ENCODE measurements around the gene WNT9A.

The WNT9A gene

GRCh38 chr1:227924168-227924832 is 23.4 kb downstream of the WNT9A start:
- DNase-seq: no peak

DNA sequence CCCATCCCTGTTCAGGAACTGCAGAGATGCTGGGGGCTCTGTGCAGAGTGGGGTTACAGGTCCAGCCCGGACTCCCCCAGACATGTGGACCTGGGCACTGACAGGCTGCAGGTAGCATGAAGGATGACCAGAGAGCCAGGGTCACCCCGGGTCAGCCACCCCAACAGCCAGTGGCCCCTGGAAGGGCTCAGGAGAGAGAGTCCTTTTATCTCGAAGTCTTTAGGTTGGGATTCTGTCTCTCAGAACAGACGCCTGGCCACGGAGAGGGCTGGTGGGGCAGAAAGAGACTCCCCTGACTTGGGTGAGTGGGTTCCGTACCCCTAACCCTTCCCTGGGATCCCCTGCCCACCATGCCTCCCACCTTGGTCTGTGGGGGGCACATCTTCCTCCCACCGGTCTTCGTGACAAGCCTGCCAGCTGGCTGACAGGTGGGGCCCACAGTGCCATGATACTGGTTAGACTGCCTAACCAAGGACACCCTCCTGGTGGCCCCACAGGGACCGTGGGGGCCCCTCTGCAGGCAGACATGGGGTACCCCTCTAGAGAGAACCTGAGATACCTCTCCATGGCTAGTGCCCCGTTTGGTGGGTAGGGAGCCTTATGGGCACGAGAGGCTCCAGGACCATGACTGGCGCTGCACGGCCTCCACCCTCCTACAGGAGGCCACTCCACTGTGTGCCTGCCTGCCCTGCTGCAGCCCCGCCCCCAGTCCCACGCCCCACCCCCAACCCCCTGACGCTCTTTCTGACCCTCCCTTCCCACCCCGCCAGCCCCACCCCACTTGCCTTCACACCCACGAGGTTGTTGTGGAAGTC is 24.2 kb downstream of the WNT9A start:
- no peak for DNase-seq

GRCh38 chr1:227922501-227923352 is 25.0 kb downstream of the WNT9A start:
- no peak for DNase-seq

DNA sequence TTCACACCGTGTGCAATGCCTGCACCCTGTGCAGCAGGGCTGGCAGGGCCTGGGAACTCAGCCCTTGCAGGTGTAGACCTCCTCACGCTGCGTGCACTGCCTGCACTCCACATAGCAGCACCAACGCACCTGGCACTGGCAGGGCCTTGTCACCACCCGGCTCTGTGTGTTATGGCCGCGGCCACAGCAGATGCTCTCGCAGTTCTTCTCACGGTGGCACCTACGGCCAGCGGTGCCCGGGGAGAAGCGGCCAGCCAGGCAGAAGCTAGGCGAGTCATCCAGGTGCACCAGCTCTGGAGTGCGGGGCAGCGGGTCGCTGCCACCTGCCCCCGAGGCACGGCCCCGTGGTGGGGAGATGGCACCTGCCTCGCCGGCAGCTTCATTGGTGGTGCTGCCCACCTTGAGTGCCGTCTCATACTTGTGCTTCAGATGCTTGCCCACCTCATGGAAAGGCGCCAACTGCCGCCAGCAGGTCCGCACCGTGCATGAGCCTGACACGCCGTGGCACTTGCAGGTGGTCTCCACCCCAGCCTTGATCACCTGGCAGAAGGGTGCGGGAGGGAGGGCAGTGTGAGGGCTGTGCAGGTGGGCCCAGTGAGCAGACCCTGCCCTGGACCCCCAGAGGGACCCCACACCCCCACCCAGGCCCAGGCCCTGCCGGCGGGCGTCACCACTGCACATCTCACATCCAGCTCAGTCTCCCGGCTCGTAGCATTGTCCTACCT is 26.1 kb downstream of the WNT9A start:
- no peak for DNase-seq

DNA sequence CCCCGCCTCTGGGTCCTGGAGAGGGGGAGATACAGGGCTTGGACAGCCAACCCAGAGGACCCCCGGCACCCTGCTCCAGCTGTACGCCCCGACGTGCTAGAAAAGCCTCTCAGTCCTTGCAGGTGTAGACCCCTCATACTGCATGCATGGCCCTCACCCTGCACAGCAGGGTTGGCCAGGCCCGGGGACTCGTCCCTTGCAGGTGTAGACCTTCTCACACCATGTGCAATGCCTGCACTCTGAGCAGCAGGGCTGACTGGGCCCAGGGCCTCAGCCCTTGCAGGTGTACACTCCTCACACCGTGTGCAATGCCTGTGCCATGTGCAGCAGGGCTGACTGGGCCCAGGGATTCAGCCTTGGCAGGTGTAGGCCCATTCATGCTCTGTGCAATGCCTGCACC is 26.8 kb downstream of the WNT9A start:
- DNase-seq: no peak

GRCh38 chr1:227920426-227920825 is 27.3 kb downstream of the WNT9A start:
- no peak for DNase-seq

- no peak for DNase-seq
Measured at GRCh38 chr1:227919906-227920305, 27.8 kb downstream of the WNT9A start.

GRCh38 chr1:227918736-227919135 is 29.0 kb downstream of the WNT9A start:
- no peak for DNase-seq

DNA sequence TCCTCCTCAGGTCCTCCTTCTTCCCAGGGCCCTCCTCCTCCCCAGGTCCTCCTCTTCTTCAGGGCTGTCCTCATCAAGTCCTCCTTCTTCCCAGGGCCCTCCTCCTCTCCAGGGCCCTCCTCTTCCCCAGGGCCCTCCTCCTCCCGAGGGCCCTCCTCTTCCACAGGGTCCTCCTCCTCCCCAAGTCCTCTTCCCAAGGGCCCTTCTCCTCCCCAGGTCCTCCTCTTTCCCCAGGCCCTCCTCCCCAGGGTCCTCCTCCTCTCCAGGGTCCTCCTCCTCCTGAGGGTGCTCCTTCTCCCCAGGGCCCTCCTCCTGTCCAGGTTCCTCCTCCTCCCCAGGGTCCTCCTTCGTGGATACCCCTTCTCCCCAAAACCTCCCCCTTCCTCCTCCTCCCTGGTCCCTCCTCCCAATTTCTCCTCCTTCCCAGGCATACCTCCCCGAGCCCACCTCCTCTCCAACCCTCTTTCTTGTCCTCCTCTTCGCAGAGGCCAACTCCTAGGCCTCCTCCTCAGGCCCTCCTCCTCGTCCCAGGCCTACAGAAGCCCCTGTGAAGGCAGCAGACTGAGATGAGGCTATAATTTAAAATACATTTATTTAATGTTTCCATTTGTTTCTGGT is 29.5 kb downstream of the WNT9A start:
- DNase-seq: no peak

- no peak for DNase-seq
Measured at GRCh38 chr1:227917081-227917950, 30.4 kb downstream of the WNT9A start.

DNA sequence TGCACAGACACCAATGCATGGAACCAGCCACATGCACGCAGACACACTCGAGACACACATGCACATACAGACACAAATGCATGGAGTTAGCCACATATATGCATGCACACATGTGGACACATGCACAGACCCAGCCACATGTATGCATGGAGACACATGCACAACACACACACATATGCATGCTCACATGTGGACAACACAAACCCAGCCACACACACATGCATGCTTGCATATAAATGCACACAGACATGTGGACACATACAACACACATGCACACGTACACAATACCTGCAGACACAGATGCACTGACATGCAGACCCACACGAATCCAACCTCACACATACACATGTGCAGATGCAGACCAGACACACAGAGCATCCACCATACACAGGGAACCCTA is 31.1 kb downstream of the WNT9A start:
- DNase-seq: no peak

GRCh38 chr1:227915564-227916553 is 31.9 kb downstream of the WNT9A start:
- DNase-seq: no peak

DNA sequence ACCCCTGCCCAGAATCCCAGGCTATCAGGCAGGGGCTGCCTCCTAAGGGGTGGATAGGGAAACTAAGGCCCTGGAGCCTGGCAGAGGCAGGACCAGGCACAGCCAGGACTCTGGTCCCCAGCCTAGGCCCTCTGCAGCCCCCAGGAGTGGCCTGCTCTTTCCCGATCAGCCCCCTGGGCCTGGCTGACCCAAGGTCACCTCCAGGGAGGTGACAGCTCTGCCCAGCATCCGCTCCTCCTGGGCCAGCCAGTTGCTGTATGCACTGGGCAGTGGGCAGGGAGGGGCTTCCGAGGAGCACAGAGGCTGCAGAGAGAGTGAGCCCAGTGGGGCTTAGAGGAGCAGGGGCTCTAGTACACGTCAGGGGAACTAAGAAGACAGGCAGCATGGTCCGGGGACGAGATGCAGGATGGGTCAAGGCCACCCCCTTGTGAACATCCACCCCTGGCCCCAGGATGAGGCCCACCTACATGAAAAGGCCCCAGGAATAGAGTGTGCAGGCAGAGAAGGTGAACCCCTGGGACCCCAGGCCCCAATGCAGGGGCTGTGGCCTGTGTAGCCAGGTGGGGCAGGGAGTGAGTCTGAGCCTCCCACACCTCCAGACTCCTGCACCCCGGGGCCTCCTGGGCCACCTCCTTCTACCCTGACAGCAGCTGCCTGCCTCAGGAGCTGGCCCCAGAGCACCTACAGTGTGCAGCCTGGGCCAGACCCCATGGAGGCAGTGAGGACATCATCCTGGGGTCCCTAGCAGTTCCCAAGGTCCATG is 32.8 kb downstream of the WNT9A start:
- DNase-seq: no peak

GRCh38 chr1:227913764-227914721 is 33.7 kb downstream of the WNT9A start:
- DNase-seq: no peak

DNA sequence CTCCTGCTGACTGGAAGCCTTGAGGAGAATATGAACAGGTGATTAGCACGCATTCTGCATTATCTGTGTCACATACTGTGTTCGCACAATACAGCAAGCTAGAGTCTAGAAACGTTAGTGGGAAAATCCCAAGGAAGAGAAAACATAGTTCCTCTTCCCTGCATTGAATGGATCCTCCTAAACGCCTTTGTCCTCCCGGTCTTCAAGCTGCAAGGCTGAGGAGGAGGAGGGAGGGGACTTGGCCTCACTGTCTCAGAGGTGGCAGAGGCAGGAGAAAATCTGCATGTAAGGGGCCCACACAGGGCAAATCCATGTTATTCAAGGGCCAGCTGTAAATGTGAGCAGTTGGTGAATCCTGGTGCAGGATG is 34.4 kb downstream of the WNT9A start:
- no peak for DNase-seq

DNA sequence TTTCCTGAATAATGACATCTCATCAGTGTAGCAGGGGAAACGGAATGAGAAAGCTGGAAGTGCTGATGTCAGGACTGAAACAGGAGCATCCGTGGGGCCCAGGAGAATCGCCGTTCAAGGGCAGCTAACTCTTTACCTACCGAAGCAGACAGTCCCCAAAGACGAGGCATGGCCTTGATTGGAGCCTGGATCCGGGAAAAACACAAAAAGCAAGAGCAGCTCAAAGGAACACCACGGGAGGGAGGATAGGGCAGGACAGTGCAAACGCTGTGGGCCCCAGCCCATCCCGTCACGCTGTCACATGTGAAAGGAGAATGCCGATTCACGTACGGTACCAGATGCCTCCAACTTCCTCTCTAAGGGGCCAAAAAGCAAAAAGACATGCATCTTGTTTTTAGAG is 34.9 kb downstream of the WNT9A start:
- no peak for DNase-seq

DNA sequence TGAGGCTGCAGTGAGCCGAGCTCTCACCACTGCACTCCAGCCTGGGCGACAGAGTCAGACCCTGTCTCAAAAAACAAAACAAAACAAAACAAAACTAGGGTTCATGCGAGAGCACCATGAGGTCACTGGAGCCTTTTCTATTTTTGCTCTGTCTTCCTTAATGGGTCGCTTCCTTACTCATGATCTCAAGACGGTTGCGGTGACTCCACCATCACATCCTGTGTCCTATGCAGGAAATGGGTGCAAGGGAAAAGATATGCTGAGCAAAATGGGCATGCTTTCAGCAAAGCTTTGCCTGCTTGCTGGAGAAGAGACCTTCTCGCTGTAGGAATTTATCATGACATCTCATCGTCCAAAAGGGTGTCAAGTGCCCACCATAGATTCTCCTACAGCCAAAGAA is 36.4 kb downstream of the WNT9A start:
- peak in 1 of 4 experiments; percentile 5 for DNase-seq

Measured in suppressor macrophage (primary cell).